ENCODE results near the gene SKOR1.

DNA sequence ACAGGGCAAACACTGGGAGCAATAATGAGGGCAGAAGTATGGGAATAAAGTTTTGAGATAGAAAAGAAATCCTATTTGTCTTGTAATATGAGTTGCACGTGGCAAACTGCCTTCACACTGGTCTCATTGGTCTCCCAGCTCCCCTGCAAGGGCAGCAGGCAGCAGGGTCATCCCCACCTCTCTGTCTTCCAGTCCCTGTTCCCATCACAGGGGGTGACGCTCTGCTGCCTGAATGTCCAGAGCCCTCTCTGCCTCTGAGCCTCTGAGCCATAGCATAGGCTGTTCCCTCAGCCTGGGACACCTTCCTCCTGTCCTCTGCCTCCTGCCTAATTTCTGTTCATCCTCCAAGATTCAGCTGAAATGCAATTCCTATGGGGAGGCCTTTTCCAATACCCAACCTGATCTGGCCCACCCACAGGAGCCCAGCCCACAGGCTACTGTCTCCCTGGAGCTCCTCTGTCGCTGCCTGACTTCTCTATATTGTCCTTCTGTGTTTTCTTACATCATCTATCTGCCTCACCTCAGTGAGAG is 12.1 kb upstream of the SKOR1 start:
- TF ChIP-seq, protein P1, sequence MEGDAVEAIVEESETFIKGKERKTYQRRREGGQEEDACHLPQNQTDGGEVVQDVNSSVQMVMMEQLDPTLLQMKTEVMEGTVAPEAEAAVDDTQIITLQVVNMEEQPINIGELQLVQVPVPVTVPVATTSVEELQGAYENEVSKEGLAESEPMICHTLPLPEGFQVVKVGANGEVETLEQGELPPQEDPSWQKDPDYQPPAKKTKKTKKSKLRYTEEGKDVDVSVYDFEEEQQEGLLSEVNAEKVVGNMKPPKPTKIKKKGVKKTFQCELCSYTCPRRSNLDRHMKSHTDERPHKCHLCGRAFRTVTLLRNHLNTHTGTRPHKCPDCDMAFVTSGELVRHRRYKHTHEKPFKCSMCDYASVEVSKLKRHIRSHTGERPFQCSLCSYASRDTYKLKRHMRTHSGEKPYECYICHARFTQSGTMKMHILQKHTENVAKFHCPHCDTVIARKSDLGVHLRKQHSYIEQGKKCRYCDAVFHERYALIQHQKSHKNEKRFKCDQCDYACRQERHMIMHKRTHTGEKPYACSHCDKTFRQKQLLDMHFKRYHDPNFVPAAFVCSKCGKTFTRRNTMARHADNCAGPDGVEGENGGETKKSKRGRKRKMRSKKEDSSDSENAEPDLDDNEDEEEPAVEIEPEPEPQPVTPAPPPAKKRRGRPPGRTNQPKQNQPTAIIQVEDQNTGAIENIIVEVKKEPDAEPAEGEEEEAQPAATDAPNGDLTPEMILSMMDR (IDR thresholded peaks at IDR 0.05) = no peak
- no peak for TF ChIP-seq POLR2A (IDR thresholded peaks at IDR 0.05)
